NCI-H2196 treated with DMSO at 0.1 percent for 48 hours (cell line): Measurements from ENCODE around the gene SEZ6L.

ENCODE experiments used
- DNase-seq: peaks from one replicate; lab custom pipeline; 2025; ENCODE audit not compliant: unreplicated experiment; lab: John Stamatoyannopoulos, UW

SEZ6L gene

GRCh38 chr22:26292667-26292995 lies 123.4 kb downstream of the SEZ6L start:
- no peak for DNase-seq

GRCh38 chr22:26295563-26296126 lies 126.4 kb downstream of the SEZ6L start:
- DNase-seq = no peak

- DNase-seq = no peak
Observed at GRCh38 chr22:26298605-26299310, 129.5 kb downstream of the SEZ6L start.

GRCh38 chr22:26302726-26303125 lies 133.5 kb downstream of the SEZ6L start:
- no peak for DNase-seq

- DNase-seq = no peak
Observed at GRCh38 chr22:26303475-26303874, 134.2 kb downstream of the SEZ6L start.

- no peak for DNase-seq
Observed at GRCh38 chr22:26304730-26305129, 135.5 kb downstream of the SEZ6L start.

- DNase-seq = no peak
Observed at GRCh38 chr22:26308467-26308866, 139.2 kb downstream of the SEZ6L start.

- no peak for DNase-seq
Observed at GRCh38 chr22:26310616-26311015, 141.4 kb downstream of the SEZ6L start.

GRCh38 chr22:26313291-26313690 lies 144.0 kb downstream of the SEZ6L start:
- DNase-seq = no peak

- DNase-seq = no peak
Observed at GRCh38 chr22:26314171-26314570, 144.9 kb downstream of the SEZ6L start.

- no peak for DNase-seq
Observed at GRCh38 chr22:26314656-26315055, 145.4 kb downstream of the SEZ6L start.

GRCh38 chr22:26316732-26317285 lies 147.5 kb downstream of the SEZ6L start:
- DNase-seq = no peak

GRCh38 chr22:26318975-26319374 lies 149.7 kb downstream of the SEZ6L start:
- DNase-seq = no peak

GRCh38 chr22:26320447-26320846 lies 151.2 kb downstream of the SEZ6L start:
- no peak for DNase-seq

GRCh38 chr22:26321469-26321913 lies 152.2 kb downstream of the SEZ6L start:
- no peak for DNase-seq

- no peak for DNase-seq
Observed at GRCh38 chr22:26322179-26322905, 153.1 kb downstream of the SEZ6L start.

GRCh38 chr22:26323013-26323412 lies 153.8 kb downstream of the SEZ6L start:
- DNase-seq = no peak

GRCh38 chr22:26324150-26324549 lies 154.9 kb downstream of the SEZ6L start:
- no peak for DNase-seq

- no peak for DNase-seq
Observed at GRCh38 chr22:26325641-26326040, 156.4 kb downstream of the SEZ6L start.

- no peak for DNase-seq
Observed at GRCh38 chr22:26326803-26327202, 157.5 kb downstream of the SEZ6L start.

- DNase-seq = no peak
Observed at GRCh38 chr22:26327306-26327705, 158.0 kb downstream of the SEZ6L start.

GRCh38 chr22:26328221-26328620 lies 159.0 kb downstream of the SEZ6L start:
- no peak for DNase-seq
